NOMO-1 treated with dmso at 0.1 percent for 144 hours (cell line): ENCODE measurements around the gene OR5M10.
"Not testable (repeated sequence)": the region's sequence is repeated elsewhere in the genome, so short reads cannot be mapped to it uniquely, and the experiment has no call there.

Experiments used
- DNase-seq: peaks from one replicate; lab custom pipeline; 2025; ENCODE audit not compliant: unreplicated experiment; lab: John Stamatoyannopoulos, UW

OR5M10 gene

DNA sequence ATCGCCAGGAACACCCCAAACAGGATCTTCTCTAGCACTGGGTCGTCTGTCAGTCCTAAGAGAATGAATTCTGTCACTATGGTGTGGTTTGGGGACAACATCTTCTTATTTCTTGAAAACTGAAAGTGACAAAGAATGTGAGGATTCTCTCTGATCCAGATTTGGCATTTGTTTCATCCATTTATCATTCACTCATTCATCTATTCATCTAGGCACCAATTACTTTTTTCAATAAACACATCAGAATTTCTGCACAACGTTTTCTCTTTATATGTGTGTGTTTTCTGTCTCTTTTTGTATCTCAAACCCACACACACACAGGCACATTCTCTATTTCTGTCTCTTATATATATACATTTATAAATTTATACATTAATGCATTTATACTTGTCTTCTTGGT is at the start of gene OR5M10:
TSS of gene OR5M10 (minus strand) at position 101 of the 400 bp plus-strand sequence. CDS start at position 101, 0 bp downstream.
- no peak for DNase-seq

DNA sequence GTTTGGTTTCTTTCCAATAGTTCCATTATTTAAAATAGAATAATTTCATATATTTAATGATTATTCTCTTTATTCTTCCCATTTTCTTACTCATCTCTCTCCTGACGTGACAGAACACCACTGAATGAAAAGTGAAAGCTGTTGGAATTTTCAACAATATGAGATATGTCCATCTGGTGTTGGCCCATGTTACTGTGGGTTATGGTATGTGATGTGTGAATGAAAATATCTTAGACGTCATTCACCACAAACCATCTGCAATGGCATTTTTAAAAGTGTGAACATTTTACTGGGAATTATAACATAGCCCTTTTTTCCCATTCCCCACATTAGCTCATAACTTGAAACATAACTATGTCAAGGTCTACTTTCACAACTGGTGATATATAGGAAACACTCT is 48.4 kb upstream of the OR5M10 start:
- no peak for DNase-seq

DNA sequence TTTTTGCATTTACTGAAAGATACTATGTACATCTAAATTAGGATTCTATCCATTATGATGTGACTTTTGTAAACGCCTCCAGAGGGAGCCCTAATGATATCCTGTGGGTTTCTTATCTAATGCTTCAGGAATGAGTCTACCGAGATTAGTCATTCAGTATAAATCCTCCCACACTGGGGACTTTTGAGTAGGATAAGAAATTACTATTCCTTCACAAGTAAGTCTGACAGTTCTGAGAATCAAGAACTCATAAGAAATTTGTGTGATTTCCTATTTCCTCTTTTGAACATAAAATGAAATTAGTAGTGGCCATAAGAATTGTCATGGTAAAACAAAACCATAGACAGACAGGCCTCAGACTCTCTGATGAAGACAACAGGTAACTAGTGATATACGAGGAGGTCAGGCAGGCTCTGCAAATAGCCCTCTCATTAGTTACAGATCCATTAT is 47.2 kb upstream of the OR5M10 start:
- DNase-seq, result no peak

DNA sequence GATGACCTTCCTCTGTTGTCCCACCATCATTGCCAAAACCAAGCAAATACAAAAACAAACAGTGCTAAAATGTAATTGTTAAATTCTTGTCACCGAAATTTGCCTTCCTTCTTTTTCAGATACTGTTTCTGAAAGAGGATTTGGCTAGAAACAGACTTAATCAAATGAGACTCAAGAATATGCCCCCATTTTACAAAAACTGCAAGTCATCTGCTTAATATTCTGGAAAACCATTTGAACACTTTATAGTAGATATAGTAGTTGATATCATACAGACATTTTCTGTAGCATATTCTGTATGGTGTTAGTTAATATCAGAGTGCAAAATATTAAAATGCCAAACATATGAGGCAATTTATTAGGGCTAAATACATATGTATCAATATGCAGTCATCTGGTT is 33.7 kb upstream of the OR5M10 start:
- no peak for DNase-seq

DNA sequence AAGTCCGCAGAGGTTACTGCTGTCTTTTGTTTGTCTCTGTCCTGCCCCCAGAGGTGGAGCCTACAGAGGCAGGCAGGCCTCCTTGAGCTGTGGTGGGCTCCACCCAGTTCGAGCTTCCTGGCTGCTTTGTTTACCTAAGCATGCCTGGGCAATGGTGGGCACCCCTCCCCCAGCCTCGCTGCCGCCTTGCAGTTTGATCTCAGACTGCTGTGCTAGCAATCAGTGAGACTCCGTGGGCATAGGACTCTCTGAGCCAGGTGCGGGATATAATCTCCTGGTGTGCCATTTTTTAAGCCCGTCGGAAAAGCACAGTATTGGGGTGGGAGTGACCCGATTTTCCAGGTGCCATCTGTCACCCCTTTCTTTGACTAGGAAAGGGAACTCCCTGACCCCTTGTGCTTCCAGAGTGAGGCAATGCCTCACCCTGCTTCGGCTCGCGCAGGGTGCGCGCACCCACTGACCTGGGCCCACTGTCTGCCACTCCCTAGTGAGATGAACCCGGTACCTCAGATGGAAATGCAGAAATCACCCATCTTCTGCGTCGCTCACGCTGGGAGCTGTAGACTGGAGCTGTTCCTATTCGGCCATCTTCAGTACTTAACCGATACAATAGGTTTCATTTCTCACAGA is 14.7 kb upstream of the OR5M10 start:
- DNase-seq, result not testable (repeated sequence)

DNA sequence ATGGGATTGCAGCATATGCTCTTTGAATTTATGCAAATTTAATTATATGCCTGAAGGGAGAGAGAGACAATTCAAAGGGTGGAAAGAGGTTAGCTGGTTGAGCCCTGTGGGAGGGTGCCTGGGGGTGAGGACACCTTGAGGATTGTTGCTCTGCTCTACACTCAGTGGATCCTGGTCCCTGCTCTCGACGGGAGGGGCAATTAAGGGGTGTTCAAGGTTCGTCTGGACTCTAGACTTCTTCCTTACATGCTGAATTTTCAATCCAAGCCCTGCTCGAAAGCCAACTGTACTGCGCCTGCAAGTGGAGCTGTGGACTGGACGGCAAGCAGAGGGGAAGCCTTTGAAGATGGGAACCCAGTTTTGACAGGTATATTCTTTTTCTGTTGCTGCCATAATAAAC is 18.9 kb downstream of the OR5M10 start:
- DNase-seq, result no peak

DNA sequence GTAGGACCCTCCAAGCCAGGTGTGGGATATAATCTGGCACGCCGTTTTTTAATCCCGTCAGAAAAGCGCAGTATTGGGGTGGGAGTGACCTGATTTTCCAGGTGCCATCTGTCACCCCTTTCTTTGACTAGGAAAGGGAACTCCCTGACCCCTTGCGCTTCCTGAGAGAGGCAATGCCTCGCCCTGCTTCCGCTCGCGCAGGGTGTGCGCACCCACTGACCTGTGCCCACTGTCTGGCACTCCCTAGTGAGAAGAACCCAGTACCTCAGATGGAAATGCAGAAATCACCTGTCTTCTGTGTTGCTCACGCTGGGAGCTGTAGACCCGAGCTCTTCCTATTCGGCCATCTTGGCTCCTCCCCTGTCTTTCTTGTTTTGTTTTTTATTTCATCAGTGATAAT is 22.8 kb downstream of the OR5M10 start:
- DNase-seq, result not testable (repeated sequence)

DNA sequence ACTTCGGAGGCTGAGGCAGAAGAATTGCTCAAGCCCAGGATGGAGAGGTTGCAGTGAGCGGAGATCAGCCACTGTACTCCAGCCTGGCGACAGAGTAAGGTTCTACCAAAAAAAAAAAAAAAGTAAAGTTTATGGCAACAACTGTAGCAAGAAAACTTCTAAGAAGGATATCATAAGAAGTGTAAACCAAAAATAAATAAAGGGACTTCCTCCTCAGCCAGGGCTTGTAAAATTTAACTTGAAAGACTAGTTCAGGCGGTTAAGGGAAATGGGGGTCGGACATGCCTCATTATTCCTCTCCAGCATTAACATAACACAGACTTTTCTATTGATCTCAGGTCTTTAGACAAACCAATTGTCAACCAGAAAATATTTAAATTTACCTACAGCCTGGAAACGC is 32.0 kb downstream of the OR5M10 start:
- no peak for DNase-seq

DNA sequence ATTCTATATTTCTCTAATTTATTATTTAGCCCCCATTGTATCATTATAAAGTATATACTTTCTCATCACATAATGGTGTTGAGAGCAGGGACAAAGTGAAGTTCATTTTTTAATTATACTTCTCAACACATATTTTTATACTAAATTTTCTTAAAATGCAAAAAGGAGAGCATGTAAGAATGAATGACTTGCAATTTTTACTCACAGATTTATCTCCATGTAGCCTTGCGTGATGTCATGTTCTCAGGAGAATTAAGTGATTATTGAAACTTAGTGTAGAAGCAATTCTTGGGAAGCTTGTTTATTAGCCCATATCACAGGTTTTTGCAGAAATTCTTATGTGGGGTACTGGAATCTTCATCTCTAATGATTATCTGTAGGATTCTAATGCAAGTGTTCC is 33.8 kb downstream of the OR5M10 start:
- DNase-seq, result no peak

DNA sequence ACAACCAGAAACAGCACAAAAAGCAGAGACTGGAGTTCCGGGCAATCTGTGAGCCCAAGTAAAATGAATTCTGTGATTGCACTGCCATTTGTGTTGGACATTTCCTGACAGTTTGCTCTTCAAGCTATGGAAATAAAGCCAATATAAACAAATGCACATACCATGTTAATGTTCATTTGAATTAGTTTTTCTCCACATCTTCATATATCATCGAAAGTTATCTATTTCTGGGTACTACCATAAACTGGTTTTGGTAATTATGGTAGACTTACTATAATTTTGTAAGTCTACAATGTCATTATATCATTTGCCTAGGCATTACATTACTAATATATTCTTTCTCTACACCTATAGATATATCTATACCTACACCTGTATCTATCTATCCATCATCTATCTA is 34.4 kb downstream of the OR5M10 start, which contains the start of gene OR5M11:
TSS of gene OR5M11 (minus strand) at position 101 of the 400 bp plus-strand sequence. CDS start at position 101, 0 bp downstream.
- no peak for DNase-seq

DNA sequence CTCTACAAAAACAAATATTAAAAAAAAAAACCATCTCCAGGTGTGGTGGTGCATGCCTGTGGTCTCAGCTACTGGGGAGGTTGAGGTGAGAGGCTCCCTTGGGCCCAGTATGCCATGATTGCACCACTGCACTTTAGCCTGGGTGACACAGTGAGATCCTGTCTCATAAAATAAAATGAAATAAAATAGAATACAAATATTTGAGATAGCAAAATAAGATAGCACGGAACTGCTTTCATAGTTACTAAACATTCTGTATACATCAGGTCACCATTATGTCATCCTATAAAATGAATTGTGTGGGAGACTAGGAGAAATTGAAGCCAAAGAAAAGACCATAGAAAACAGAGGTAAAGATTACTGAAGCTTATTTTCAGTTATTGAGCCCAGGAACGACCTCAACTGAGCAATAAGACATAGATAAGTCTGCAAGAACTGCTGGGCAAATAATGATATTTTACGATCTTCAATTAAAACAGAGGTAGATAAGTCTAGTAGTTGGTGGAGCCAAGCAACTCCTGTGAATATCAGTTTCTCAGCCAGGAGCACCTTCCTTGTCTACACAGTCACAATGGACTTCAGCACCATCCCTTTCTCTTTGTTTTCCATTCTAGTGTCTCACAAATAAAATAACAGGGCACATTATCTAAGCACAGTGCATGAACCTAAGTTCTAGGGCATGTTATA is 44.3 kb downstream of the OR5M10 start:
- no peak for DNase-seq

DNA sequence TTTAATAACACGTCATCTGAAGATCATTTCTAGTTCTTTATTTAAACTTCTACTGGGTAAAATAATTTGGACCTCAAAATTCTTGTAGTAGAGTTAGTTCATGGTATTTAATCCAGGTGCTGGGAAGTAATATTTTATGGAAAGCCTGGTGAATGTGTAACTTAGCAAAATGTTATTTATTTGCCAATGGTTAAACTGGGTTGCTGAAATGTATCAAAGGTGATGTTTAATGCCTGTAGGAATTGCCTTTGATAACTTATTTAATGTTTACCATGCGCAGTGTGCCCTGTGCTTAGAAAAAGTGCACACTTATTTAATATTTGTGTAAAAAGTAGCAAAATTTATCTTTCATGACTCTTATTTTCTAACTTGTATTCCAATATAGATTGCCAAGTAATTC is 45.7 kb downstream of the OR5M10 start:
- DNase-seq, result no peak
